Thoracic aorta (tissue), 2 donors: ENCODE measurements around the gene NFIC. TPM values are rescaled to one million over a fixed set of nuclear protein-coding genes. Genes with fewer than 3 reads are reported as not detected.

Experiments used
- ATAC-seq: fragments of 150-250 bp; one replicate; pipeline ENCODE4 v1.8.0; 2017; ENCODE audit warnings: low read depth; ENCODE audit not compliant: insufficient number of reproducible peaks, low FRiP score
- DNase-seq: peaks from one replicate; pipeline ENCODE4 v3.0.0-alpha.2; 2020; ENCODE audit warnings: low spot score
- H3K27ac ChIP-seq, 2 donors: fragments of 200-600 bp; sonication (generic); 1 replicate in 1 of 2; 2 replicates in 1 of 2; pipeline ENCODE4 v1.5.1; 2016; ENCODE audit warnings: mild to moderate bottlenecking in 2 of 2, moderate library complexity in 2 of 2
- H3K27me3 ChIP-seq: fragments of 200-600 bp; sonication (generic); replicated peaks from 2 replicates; pipeline ENCODE4 v1.6.0; 2016; ENCODE audit warnings: mild to moderate bottlenecking; ENCODE audit not compliant: insufficient read depth
- H3K36me3 ChIP-seq: fragments of 200-600 bp; sonication (generic); one replicate; pipeline ENCODE4 v1.5.1; 2016
- H3K4me1 ChIP-seq, 2 donors: fragments of 200-600 bp; sonication (generic); 1 replicate in 1 of 2; 2 replicates in 1 of 2; pipeline versions ENCODE4 v1.5.1 to v1.6.0; 2016; ENCODE audit warnings: low read depth in 2 of 2, mild to moderate bottlenecking in 1 of 2; ENCODE audit not compliant: control insufficient read depth in 1 of 2
- H3K4me3 ChIP-seq: fragments of 200-600 bp; sonication (generic); 2 replicates; pipeline ENCODE4 v1.5.1; 2016; ENCODE audit warnings: mild to moderate bottlenecking
- H3K9me3 ChIP-seq: fragments of 200-600 bp; sonication (generic); 2 replicates; pipeline ENCODE4 v1.5.1; 2016
- total RNA-seq, 2 donors: library from RNA; depleted of rRNA; stranded (reverse); fragments of >200 nt; gene quantifications; one replicate each; pipeline versions ENCODE4 v1.1.0 to v1.2.3, GENCODE V29; 2016
- TF ChIP-seq, protein P1 (sequence below): fragments of 200-600 bp; sonication (generic); IDR thresholded peaks from one replicate; pipeline ENCODE4 v1.5.1; 2019; ENCODE audit warnings: antibody characterized with exemption

Gene NFIC
- total RNA-seq, 2 donors from 2014 or later, result 178 to 203 TPM

GRCh38 chr19:3500429-3501101 lies 134.2 kb downstream of the NFIC start, which contains the start of gene DOHH:
Gene DOHH (minus strand): TSS chr19:3500674. CDS start chr19:3496814, 3,860 bp downstream.
- Histone ChIP-seq H3K4me3 (peak within 1 kb of the TSS; percentile 87), H3K27ac (peak within 1 kb of the TSS; percentile 76 to 92), H3K36me3 (peaks cover 3% of the 10 kb centered on the region), H3K4me1 (peaks cover 13 to 18% of the 10 kb centered on the region in 2 donors), H3K27me3 (no peaks in the 10 kb centered on the region), H3K9me3 (no peaks in the 10 kb centered on the region)
- TF ChIP-seq, protein P1, sequence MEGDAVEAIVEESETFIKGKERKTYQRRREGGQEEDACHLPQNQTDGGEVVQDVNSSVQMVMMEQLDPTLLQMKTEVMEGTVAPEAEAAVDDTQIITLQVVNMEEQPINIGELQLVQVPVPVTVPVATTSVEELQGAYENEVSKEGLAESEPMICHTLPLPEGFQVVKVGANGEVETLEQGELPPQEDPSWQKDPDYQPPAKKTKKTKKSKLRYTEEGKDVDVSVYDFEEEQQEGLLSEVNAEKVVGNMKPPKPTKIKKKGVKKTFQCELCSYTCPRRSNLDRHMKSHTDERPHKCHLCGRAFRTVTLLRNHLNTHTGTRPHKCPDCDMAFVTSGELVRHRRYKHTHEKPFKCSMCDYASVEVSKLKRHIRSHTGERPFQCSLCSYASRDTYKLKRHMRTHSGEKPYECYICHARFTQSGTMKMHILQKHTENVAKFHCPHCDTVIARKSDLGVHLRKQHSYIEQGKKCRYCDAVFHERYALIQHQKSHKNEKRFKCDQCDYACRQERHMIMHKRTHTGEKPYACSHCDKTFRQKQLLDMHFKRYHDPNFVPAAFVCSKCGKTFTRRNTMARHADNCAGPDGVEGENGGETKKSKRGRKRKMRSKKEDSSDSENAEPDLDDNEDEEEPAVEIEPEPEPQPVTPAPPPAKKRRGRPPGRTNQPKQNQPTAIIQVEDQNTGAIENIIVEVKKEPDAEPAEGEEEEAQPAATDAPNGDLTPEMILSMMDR, result no peak
- DNase-seq, result peak; percentile 85
- peak; percentile 71 for ATAC-seq

GRCh38 chr19:3501780-3502179 lies 135.4 kb downstream of the NFIC start:
- Histone ChIP-seq H3K4me1 (peaks cover 13 to 19% of the 10 kb centered on the region in 2 donors), H3K27ac (no peak overlapping the region), H3K36me3 (no peaks in the 10 kb centered on the region), H3K9me3 (no peaks in the 10 kb centered on the region), H3K27me3 (no peaks in the 10 kb centered on the region), H3K4me3 (no peak overlapping the region)
- no peak for DNase-seq
- TF ChIP-seq, protein P1, result no peak
- ATAC-seq, result no peak

DNA sequence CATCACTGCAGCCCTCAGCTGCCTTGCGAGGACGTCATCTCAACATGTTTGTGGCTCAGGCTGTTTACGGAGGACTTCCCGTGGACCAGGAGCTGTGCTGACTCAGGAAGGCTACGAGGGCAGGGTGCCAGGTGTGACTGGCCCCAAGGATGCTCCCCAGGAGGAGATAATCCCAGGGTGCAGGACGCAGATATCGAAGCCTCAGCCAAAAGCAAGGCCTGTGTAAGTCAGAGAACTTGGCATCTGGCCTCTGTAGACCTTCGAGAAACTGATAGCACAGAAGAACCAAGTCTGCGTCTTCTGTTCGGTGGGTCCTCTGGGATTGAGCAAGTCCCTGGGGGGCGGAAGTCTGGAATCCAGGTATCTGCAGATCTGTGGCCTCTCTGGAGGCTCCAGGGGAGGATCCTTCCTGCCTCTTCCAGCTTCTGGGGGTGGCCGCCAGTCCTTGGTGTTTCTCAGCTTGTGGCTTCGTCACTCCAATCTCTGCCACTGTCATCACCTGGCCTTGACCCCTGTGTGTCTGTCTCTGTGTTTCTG lies 136.7 kb downstream of the NFIC start:
- Histone ChIP-seq H3K27ac (no peak overlapping the region), H3K36me3 (no peaks in the 10 kb centered on the region), H3K4me3 (no peak overlapping the region), H3K9me3 (no peaks in the 10 kb centered on the region), H3K27me3 (no peaks in the 10 kb centered on the region), H3K4me1 (peaks cover 13 to 26% of the 10 kb centered on the region in 2 donors)
- ATAC-seq (no peak), DNase-seq (no peak)
- TF ChIP-seq, protein P1, result no peak

GRCh38 chr19:3504735-3505134 lies 138.4 kb downstream of the NFIC start:
- Histone ChIP-seq H3K36me3 (peaks cover 4% of the 10 kb centered on the region), H3K4me3 (no peak overlapping the region), H3K27ac (no peak overlapping the region), H3K9me3 (no peaks in the 10 kb centered on the region), H3K27me3 (no peaks in the 10 kb centered on the region), H3K4me1 (peaks cover 6 to 19% of the 10 kb centered on the region in 2 donors)
- no peak for ATAC-seq
- TF ChIP-seq, protein P1, result no peak
- no peak for DNase-seq

GRCh38 chr19:3505598-3506383 lies 139.4 kb downstream of the NFIC start, which contains the start of gene FZR1:
Gene FZR1 (plus strand): TSS chr19:3506311. CDS start chr19:3522990, 16,679 bp downstream.
- Histone ChIP-seq H3K27me3 (no peaks in the 10 kb centered on the region), H3K36me3 (peaks cover 11% of the 10 kb centered on the region), H3K27ac (peak within 1 kb of the TSS; percentile 59 to 68), H3K4me1 (peaks cover 3 to 16% of the 10 kb centered on the region in 2 donors), H3K4me3 (peak within 1 kb of the TSS; percentile 91), H3K9me3 (no peaks in the 10 kb centered on the region)
- peak; percentile 97 for DNase-seq
- peak; percentile 84 for ATAC-seq
- TF ChIP-seq, protein P1, result no peak
